Left ventricle myocardium inferior (tissue), 1 donor: ENCODE data around the gene SEMA6A. TPM values are rescaled to one million over a fixed set of nuclear protein-coding genes. Genes with fewer than 3 reads are reported as not detected.

Experiments used
- DNase-seq: peaks from one replicate; pipeline ENCODE4 v3.0.0-alpha.2; 2020
- H3K27ac ChIP-seq: fragments of 200-600 bp; replicated peaks from 2 replicates; pipeline ENCODE4 v1.8.0; 2021
- H3K27me3 ChIP-seq: fragments of 200-600 bp; 2 replicates; pipeline ENCODE4 v1.8.0; 2021; ENCODE audit warnings: low read depth
- H3K36me3 ChIP-seq: fragments of 200-600 bp; 2 replicates; pipeline ENCODE4 v1.8.0; 2021
- H3K4me1 ChIP-seq: fragments of 200-600 bp; 2 replicates; pipeline ENCODE4 v1.8.0; 2021
- H3K4me3 ChIP-seq: fragments of 200-600 bp; 2 replicates; pipeline ENCODE4 v1.8.0; 2021; ENCODE audit warnings: mild to moderate bottlenecking, moderate library complexity
- H3K9me3 ChIP-seq: fragments of 200-600 bp; replicated peaks from 2 replicates; pipeline ENCODE4 v1.8.0; 2021
- intact Hi-C: fragments of 100-400 bp; cut with micrococcal nuclease; formaldehyde crosslinking; loops from one replicate; pipeline ENCODE4 v1.11.0; 2022
- total RNA-seq: library from RNA; stranded (reverse); fragmentation: NEBNext Ultra II Directional; extraction: Animal tissue kit (Norgen Biotek cat#: 25700); gene quantifications from one replicate; pipeline ENCODE4 v1.2.1, GENCODE V29; 2021
- TF ChIP-seq, protein P1 (sequence below): fragments of 200-600 bp; IDR thresholded peaks from 2 replicates; pipeline ENCODE4 v1.8.0; 2021; ENCODE audit warnings: antibody characterized with exemption, mild to moderate bottlenecking, borderline replicate concordance
- donor health status: DM: no; HTN: yes; CAD: no; lungs with severe emphysema.

Gene SEMA6A
- total RNA-seq, 1 donor from 2014 or later, result 6.3 TPM

DNA sequence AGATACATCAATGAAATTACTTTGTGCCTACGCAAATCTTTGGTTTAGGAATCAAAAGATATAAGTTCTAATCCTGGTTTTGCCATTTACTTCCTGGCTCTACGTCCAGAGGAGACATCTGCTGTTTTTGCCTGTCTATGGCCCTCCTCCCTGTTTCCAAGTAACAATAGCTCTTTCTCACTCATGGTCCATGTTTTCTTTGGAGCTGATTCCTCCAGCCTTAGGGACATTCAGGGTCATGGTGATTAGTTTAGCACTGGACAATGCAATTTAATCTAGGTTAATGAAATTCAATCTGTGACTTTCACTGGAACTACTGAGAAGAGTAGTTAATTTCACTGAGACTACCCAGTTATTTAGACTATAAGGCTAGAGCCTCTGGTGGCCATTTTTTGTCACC is 170.6 kb downstream of the SEMA6A start:
- Histone ChIP-seq H3K36me3 (peaks cover 5% of the 10 kb centered on the region), H3K27ac (peak overlapping the region; percentile 42), H3K4me1 (peaks cover 16% of the 10 kb centered on the region), H3K4me3 (no peak overlapping the region), H3K9me3 (no peaks in the 10 kb centered on the region), H3K27me3 (no peaks in the 10 kb centered on the region)
- no peak for DNase-seq
- intact Hi-C loops, result no loop called here
- TF ChIP-seq, protein P1, sequence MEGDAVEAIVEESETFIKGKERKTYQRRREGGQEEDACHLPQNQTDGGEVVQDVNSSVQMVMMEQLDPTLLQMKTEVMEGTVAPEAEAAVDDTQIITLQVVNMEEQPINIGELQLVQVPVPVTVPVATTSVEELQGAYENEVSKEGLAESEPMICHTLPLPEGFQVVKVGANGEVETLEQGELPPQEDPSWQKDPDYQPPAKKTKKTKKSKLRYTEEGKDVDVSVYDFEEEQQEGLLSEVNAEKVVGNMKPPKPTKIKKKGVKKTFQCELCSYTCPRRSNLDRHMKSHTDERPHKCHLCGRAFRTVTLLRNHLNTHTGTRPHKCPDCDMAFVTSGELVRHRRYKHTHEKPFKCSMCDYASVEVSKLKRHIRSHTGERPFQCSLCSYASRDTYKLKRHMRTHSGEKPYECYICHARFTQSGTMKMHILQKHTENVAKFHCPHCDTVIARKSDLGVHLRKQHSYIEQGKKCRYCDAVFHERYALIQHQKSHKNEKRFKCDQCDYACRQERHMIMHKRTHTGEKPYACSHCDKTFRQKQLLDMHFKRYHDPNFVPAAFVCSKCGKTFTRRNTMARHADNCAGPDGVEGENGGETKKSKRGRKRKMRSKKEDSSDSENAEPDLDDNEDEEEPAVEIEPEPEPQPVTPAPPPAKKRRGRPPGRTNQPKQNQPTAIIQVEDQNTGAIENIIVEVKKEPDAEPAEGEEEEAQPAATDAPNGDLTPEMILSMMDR, result no peak

GRCh38 chr5:116402235-116402634 is 172.4 kb downstream of the SEMA6A start:
- intact Hi-C loops, result no loop called here
- peaks cover 5% of the 10 kb centered on the region for H3K36me3 ChIP-seq
- H3K27me3 ChIP-seq, result no peaks in the 10 kb centered on the region
- no peaks in the 10 kb centered on the region for H3K9me3 ChIP-seq
- H3K27ac ChIP-seq, result no peak overlapping the region
- no peak overlapping the region for H3K4me3 ChIP-seq
- DNase-seq, result no peak
- H3K4me1 ChIP-seq, result peaks cover 16% of the 10 kb centered on the region
- TF ChIP-seq, protein P1, result no peak

- intact Hi-C loops, result no loop called here
- Histone ChIP-seq H3K27ac (no peak overlapping the region), H3K4me3 (no peak overlapping the region), H3K9me3 (no peaks in the 10 kb centered on the region), H3K36me3 (peaks cover 5% of the 10 kb centered on the region), H3K4me1 (peaks cover 19% of the 10 kb centered on the region), H3K27me3 (no peaks in the 10 kb centered on the region)
- TF ChIP-seq, protein P1, result no peak
- no peak for DNase-seq
Measured at GRCh38 chr5:116401576-116401975, 173.0 kb downstream of the SEMA6A start.

DNA sequence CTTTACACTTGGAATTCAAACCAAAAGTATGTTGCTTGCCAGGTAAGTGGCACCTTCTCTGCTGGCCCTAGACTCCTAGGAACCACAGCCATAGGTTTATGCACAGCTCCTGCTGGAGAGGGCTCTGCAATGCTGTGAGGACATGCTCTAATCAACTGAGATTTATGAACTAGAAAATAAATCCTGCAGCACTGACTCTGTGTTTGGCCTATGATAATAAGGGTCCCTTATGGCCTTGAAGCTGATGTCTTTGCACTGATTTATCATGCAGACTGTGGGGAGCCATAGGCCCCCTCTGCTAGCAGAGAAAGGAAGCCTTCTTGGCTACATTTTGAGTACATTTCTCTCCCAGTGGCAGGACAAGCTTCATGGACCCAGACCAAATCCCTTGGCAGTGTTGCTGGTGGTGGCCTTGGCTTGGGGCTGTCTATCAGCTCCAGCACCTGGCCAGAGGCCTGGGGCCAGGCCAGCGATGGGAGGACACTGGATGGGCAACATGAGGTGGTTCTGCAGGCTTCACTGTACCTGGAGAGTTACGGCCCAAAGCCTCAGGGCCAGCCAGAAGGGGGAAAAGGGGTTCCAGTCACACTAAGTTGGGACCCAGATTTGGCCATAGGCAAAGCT is 178.0 kb downstream of the SEMA6A start:
- TF ChIP-seq, protein P1, result no peak
- H3K27ac ChIP-seq, result peak overlapping the region; percentile 69
- no peak for DNase-seq

DNA sequence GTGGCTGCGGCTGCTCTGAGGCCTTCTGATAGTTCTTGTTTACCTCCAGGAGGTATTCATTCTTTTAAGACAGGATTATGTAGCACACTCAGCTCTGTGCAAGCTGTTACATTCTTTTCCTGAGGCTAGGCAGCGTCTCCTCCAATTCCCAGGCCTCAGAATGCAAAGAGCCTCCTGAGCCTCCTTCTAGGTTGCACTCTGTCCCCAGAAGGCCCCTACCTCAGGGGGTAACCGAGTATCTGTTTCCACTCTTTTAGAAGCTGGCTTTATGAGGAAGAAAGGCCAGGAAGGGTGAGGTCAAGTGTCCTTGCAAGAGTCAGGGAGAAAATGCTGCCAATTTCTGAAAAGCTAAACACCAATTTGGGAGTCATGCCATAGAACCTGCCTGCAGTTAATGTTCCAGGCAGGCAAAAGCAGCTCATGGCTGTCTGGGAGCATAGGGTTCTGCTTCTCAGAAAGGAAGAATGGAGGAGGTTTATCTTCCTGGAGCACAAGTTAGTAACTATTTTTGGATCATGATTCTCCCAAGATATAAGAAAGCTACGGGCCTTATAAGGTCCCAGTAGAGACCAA is 178.9 kb downstream of the SEMA6A start:
- no peaks in the 10 kb centered on the region for H3K27me3 ChIP-seq
- H3K9me3 ChIP-seq, result no peaks in the 10 kb centered on the region
- peaks cover 23% of the 10 kb centered on the region for H3K4me1 ChIP-seq
- intact Hi-C loops, result no loop called here
- DNase-seq, result no peak
- TF ChIP-seq, protein P1, result no peak
- H3K27ac ChIP-seq, result peak overlapping the region; percentile 69
- H3K36me3 ChIP-seq, result peaks cover 5% of the 10 kb centered on the region
- H3K4me3 ChIP-seq, result no peak overlapping the region

More for the DNA sequence above, 178.0 kb downstream of the SEMA6A start:
- H3K9me3 ChIP-seq, result no peaks in the 10 kb centered on the region
- intact Hi-C loops, result no loop called here
- H3K4me3 ChIP-seq, result no peak overlapping the region
- no peaks in the 10 kb centered on the region for H3K27me3 ChIP-seq
- H3K4me1 ChIP-seq, result peaks cover 23% of the 10 kb centered on the region
- peaks cover 5% of the 10 kb centered on the region for H3K36me3 ChIP-seq
